Astrocyte of the spinal cord (primary cell): ENCODE measurements around the gene RCAN3.

Source experiments
- DNase-seq: peaks from one replicate; pipeline ENCODE4 v3.0.0; 2011; ENCODE audit warnings: low read depth, low spot score
- H3K4me3 ChIP-seq: 2 replicates; pipeline ENCODE4 v1.5.1; 2011; ENCODE audit warnings: low read depth, mild to moderate bottlenecking, low read length, moderate library complexity
- CTCF ChIP-seq: IDR thresholded peaks from 2 replicates; pipeline ENCODE4 v1.5.1; 2012; ENCODE audit warnings: low read depth, mild to moderate bottlenecking, low read length, inconsistent platforms
- in situ Hi-C: cut with HindIII; loops from 2 replicates; pipeline ENCODE4 v1.10.0; 2017; ENCODE audit warnings: low sequenced_read_pairs

The RCAN3 gene

DNA sequence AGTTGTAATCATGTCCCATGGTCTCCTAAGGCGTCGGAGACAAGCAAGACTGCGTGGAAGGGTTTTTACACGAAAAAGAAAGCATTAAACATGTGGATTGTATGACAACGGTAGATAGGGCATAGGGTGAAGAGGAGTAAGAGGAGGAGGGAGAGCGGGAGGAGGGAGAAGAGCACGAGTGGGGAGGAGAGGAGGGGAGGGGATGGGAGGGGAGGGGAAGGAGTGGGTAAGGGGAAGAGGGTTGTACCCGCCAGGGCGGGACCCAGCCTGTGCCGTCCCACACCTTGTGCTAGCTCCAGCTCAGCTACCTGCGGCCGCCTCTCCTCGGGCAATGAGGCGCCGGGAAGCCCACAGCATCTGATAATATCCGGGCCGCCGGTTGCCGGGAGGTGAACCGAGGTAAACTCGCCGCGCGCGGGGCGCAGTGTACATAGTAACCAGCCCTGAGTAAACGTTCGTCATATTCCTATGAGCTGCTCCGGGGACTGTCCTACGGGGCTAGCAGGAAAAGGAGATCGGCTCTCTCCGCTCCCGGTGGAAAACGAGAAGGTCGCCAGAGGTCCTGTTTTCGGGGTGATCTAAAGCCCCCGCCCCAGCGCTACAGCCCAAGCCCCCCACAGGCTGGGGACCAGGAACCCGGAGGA, 449 bp upstream of the RCAN3 start:
- DNase-seq, result peak; percentile 63
- TF ChIP-seq CTCF, result no peak
- in situ Hi-C loops, result no loop called here
- peak overlapping the region; percentile 76 for H3K4me3 ChIP-seq

- in situ Hi-C loops, result no loop called here
- no peak for DNase-seq
- peak overlapping the region; percentile 76 for H3K4me3 ChIP-seq
- TF ChIP-seq CTCF, result no peak
Observed at GRCh38 chr1:24503059-24503751, 569 bp downstream of the RCAN3 start.

DNA sequence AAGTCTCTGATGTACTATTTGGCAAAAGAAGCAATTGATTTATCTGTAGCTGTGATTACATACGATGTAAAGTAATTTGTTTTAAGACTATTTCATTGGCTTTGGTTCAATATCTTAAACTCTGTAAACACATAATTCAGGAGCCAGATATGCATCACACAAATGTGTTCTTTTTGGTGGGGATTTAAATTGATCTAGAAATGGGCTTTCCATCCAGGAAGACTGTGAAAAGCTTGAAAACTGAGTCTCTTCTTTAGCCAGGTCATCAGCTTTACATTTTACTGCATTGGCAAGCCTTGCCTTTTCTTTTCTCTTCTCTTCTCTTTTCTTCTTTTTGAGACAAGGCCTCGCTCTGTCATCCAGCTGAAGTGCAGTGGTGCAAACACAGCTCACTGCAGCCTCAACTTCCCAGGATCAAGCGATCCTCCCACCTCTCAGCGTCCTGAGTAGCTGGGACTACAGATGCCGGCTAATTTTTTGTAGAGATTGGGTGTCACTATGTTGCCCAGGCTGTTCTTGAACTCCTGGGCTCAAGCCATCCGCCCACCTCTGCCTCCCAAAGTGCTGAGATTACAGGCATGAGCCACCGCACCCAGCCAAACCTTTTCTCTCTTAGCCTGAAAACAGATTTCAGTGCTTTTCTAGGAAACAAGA, 1.4 kb downstream of the RCAN3 start:
- no peak for TF ChIP-seq CTCF
- in situ Hi-C loops, result no loop called here
- H3K4me3 ChIP-seq, result peak overlapping the region; percentile 76
- no peak for DNase-seq

- no peak for TF ChIP-seq CTCF
- DNase-seq, result no peak
- in situ Hi-C loops, result no loop called here
- no peak overlapping the region for H3K4me3 ChIP-seq
Observed at GRCh38 chr1:24504560-24504959, 1.9 kb downstream of the RCAN3 start.

GRCh38 chr1:24505816-24506215, 3.2 kb downstream of the RCAN3 start:
- no peak for DNase-seq
- in situ Hi-C loops, result no loop called here
- no peak overlapping the region for H3K4me3 ChIP-seq
- TF ChIP-seq CTCF, result no peak

GRCh38 chr1:24506691-24507381, 4.2 kb downstream of the RCAN3 start:
- no peak for TF ChIP-seq CTCF

More at GRCh38 chr1:24506691-24507381, 4.2 kb downstream of the RCAN3 start:
- no peak overlapping the region for H3K4me3 ChIP-seq
- no peak for DNase-seq
- in situ Hi-C loops, result no loop called here
